NCI-H1048 (cell line): ENCODE data around the gene RBM42.
"Not testable (repeated sequence)": the region's sequence is repeated elsewhere in the genome, so short reads cannot be mapped to it uniquely, and the experiment has no call there.

Experiments
- DNase-seq: peaks from one replicate; lab custom pipeline; 2025; lab: John Stamatoyannopoulos, UW

Gene RBM42

DNA sequence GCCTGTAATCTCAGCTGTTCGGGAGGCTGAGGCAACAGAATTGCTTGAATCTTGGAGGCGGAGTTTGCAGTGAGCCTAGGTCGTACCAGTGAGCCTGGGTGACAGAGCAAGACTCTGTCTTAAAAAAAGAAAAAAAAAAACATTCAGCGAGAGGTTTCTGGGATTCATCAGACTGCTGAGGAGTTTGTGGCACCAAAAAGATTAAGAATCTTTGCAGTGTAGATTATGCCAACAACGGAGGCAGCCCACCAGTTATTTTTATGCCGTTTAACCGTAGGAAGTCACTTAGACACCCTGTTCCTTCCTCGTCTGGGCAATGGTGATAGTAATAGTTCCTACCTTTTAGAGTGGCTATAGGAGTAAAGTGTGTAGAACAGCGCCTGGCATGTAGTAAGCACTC lies 21.7 kb downstream of the RBM42 start:
- DNase-seq, result no peak

DNA sequence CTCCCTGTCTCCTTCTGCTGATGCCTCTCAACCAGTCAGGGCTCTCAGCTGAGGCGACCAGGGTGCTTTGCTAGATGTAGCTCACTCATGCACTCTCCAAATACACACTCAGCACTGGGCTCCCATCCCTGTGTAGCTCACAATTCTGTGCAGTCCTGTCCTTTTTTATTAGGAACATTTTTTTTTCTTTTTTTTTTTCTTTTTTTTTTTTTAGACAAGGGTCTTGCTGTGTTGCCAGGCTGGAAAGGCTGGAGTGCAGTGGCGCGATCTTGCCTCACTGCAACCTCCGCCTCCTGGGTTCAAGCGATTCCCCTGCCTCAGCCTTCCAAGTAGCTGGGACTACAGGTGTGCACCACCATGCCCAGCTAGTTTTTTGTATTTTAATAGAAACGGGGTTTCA lies 26.0 kb downstream of the RBM42 start:
- not testable (repeated sequence) for DNase-seq

DNA sequence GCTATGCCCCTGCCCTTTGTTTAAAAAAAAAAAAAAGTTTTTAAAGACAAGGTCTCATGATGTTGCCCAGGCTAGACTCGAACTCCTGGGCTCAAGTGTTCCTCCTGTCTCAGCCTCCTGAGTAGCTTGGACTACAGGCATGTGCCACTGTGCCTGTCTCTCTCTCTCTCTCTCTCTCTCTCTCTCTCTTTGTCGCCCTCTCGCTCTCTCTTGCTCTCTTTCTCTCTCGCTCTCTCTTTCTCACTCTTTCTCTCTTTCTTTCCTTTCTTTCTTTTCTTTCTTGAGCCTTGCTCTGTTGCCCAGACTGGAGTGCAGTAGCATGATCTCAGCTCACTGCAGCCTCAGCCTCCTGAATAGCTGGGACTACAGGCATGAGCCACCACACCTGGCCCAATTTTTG lies 26.8 kb downstream of the RBM42 start:
- no peak for DNase-seq

DNA sequence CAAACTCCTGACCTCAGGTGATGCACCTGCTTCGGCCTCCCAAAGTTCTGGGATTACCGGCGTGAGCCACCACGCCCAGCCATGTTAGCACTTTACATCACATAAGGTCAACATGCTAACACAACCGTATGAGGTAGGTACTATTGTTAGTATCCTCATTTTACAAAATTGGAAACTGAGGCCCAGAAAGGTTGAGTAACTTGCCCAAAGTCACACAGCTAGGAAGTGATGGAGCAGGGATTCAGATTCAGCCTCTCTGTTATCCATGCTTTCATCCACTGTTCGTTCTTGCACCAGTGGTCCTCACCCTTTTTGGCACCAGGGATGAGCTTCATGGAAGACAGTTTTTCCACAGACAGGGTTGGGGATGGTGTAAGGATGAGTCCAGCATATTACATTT lies 27.9 kb downstream of the RBM42 start:
- no peak for DNase-seq

DNA sequence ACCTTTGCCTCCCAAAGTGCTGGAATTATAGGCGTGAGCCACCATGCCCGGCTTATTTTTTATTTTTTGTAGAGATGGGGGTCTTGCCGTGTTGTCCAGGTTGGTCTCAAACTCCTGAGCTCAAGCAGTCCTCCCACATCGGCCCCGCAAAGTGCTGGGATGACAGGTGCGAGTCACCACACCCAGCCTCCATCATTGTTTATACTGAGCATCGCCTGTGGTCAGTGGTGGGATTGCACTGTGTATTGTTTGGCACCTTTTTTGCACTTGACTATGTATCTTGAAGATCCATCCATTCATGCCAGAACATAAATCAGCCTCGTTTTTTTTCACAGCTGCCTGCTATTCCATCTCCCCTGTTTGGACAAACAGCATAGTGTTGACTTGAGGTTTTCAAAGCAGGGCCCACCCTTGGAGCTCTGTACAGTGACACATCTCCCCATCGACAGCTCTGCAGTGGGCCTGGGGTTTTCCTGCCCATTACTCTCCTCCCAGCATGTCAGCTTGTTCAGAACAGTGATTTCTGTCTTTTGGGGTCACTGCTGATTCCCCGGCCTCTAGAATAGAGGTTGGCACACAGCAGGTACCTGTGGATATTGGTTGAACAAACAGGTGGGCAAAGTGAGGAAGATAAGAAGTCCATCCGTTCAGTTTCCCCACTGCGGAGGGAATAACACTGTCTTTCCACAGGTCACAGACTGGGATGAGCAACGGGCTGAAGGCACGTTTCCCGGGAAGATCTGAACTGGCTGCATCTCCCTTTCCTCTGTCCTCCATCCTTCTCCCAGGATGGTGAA lies 29.3 kb downstream of the RBM42 start:
- no peak for DNase-seq

DNA sequence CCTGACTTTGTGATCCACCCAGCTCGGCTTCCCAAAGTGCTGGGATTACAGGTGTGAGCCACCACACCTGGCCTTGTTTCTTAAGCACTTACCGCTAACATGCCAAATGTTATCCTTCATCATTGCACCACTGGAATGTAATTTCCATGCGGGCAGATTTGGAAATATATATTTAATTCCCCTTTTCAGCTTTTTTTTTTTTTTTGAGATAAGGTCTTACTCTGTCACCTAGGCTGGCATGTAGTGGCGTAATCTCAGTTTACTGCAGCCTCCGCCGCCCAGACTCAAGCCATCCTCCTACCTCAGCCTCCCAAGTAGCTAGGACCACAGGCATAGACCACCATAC lies 33.1 kb downstream of the RBM42 start:
- no peak for DNase-seq

DNA sequence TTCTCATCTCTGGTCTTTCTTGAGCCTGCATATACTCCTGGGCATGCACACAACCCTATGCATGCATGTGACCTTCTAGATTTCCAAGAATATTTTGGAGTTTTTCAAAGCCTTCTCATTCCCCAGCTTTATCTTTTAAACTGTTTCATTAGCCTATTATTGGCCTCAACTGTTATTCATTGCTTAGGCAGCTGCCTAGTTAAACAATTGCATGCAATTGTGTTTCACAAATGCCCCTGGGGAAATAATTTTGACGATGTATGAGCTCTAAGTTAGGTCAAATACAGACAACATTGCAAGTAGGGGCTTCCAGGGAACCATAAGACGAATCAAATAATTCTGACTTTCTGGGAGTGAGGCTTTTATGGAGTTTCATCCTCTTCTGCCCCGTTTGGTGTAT lies 35.1 kb downstream of the RBM42 start:
- no peak for DNase-seq

DNA sequence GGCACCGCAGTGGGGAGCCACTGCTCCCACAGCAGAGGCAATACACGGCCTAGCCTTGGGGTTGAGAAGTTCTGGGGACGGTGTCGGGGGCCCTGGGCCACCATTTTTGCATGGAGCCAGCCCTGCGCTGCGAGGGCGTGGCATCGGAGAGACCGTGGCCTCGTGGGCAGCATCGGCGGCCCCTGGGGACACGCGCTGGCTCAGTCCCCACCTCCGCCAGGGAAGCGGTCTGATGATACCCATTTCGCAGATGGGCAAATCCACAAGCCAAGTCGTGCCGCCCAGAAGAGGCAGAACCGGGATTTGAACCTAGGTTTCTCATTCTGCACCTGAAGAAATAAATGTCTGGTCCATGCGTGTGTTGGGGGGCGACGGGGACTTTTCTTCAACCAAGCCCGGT lies 36.3 kb downstream of the RBM42 start:
- no peak for DNase-seq

DNA sequence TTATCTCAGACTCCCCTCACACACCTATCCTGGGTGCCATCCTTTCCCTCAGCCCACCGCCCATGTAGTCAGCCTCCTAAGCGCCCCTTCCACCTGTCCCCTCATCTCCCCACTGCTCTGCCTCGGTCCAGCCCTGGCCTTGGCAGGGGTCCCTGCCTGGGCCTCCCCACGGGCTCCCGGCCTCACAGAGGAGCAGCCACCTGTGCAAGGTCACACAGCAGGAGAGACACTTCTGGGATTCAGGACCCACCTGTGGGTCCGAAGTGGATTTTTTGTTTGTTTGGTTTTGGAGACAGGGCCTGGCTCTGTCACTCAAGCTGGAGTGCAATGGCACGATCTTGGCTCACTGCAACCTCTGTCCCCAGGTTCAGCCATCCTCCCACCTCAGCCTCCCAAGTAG lies 36.8 kb downstream of the RBM42 start:
- DNase-seq, result no peak

DNA sequence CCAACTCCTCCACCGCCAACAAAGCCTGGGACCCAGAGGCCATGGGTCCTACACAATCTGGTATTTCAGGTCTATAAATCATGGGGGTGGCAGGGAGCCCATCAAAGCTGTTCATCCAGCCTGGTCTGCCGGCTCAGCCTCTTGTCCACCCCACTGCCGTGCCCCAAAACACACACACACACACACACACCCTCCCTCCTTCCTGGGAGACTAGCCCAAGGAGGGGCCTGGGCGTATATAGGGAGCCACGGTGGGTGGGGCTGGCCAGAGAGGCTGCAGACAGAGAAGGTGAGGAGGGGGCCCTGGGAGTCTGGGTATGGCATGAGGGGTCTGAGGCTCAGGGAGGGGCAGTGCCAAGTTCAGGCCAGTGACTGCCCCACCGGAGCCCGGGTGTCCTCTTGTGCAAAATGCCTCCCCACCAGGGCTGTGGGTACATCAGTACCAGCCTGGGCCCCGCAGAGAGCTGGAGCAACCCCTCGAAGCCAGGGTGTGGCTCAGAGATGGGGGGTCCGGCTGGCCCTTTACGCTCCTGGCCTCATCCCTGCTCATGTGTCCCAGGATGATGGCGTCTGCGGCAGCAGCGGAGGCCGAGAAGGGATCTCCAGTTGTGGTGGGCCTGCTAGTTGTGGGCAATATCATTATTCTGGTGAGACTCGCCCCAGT lies 37.5 kb downstream of the RBM42 start, which contains the start of gene UPK1A:
Gene UPK1A, plus strand, starts transcription at position 267 of the 663 bp plus-strand sequence. Its CDS starts 296 bp downstream, at position 563.
- no peak for DNase-seq

DNA sequence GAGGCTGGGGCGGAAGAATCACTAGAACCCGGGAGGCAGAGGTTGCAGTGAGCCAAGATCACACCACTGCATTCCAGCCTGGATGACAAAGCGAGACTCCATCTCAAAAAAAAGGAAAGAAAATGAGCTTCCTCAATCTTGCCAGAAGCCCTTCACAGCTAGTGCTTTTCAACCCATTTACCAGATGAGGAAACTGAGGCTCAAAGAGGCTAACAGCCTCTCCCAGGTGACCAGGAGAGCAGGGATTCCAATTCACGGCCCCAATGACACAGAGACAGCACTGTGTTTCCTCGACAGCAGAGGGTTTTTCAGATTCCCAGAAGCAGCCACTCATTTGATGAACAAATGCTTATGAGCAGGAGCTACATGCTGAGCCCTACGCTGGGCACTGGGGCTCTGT lies 40.7 kb downstream of the RBM42 start:
- no peak for DNase-seq

DNA sequence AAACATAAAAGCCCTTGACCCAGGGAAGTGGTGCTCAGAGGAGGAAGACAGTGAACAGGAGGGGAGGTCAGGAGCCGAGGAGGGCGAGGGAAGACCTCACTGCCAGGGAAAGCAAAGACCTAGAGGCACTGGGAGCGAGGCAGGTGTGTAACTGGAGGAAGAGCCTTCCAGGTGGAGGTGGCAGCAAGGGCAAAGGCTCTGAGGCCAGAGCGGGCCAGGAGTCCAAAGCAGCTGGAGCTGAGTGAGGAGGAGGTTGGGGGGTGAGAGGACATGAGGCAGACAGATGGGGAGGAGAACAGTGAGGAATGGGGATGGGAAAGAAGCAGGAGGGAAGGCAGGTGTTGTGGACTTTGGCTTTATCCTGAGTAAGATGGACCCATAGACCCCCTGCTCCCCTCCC lies 41.1 kb downstream of the RBM42 start:
- DNase-seq, result no peak

DNA sequence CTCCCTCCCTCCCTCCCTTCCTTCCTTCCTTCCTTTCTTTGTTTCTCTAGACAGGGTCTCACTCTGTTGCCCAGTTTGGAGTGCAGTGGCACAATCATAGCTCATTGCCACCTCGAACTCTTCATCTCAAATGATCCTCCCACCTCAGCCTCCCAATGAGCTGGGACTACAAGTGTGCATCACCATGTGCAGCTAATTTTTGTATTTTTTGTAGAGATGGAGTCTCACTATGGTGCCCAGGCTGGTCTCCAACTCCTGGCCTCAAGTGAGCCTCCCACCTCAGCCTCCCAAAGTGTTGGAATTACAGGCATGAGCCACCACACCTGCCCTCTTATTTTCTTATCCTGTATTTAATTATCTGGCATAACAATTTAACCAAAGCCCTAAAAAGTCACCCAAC lies 41.9 kb downstream of the RBM42 start:
- DNase-seq, result no peak

DNA sequence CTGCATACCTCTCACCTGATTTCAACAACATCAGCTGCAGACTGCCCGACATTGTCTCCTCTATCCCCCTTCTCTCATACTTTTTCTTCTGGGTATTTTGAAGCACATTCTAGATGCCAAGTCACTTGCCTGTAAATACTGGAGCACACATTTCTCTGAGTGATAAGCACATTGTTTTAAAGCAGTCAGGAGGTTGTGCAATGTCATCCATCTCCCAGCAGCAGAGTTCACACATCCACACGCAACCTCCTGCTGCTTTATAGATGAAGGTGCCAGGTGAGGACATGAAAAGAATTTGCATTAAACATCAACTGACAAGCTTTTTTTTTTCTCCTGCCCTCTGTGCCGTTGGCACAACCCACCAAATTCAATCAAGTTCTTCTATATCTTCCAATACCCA lies 43.0 kb downstream of the RBM42 start:
- no peak for DNase-seq

DNA sequence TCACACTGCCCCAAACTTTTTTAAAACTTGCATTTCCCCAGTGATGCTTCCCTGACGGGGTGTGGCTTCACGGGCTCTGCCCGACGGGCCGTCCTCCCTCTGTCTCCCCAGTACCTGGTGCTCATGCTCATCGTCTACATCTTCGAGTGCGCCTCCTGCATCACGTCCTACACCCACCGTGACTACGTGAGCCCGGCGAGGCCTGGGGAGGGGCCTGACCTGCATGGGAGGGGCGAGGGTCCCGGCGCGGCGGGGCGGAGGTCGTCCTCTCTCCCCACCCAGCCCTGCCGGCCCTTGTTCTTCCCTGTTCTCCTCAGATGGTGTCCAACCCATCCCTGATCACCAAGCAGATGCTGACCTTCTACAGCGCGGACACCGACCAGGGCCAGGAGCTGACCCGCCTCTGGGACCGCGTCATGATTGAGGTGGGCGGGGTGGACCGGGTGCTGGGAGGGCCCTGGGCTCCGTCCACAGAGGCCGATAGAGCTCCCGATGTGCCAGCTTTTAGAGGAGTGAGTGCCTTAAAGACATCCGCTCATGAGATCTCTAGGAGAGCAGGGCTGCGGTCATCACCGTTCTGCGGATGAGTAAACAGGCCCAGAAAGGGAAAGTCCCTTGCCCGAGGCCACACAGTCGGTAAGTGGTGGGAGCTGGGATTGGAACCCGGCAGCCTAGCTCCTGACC lies 44.4 kb downstream of the RBM42 start:
- no peak for DNase-seq

DNA sequence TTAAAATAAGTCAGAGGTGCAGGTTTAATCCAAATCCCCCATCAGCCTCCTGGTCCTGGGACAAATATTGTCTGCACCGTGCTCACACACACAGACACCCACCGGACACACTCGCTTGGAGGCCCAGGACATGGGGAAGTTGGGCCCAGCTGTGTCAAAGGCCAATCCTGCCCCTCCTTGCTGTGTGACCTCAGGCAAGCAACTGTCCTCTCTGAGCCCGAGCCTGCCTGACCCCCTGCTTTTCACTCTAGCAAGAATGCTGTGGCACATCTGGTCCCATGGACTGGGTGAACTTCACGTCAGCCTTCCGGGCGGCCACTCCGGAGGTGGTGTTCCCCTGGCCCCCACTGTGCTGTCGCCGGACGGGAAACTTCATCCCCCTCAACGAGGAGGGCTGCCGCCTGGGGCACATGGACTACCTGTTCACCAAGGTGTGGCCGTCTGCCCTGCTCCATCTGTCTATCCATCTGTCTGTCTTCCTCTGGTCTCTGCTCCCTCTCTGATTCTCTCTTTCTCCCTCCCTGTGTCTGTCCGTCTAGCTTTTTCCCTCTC lies 46.8 kb downstream of the RBM42 start:
- no peak for DNase-seq
